Endodermal cell (in vitro differentiated cells): ENCODE results near the gene FGF5. TPM values are rescaled to one million over a fixed set of nuclear protein-coding genes. Genes with fewer than 3 reads are reported as not detected.

Source experiments
- DNase-seq: peaks from one replicate; pipeline ENCODE4 v3.0.0-alpha.2; 2017
- H3K27ac ChIP-seq: 2 replicates; pipeline ENCODE4 v1.5.1; 2013; ENCODE audit warnings: mild to moderate bottlenecking, low read depth, low read length, moderate library complexity
- H3K27me3 ChIP-seq: 2 replicates; pipeline ENCODE4 v1.6.1; 2013; ENCODE audit warnings: mild to moderate bottlenecking, low read length, moderate library complexity; ENCODE audit not compliant: insufficient read depth, control insufficient read depth, poor library complexity, severe bottlenecking
- H3K36me3 ChIP-seq: 2 replicates; pipeline ENCODE4 v1.7.0; 2013; ENCODE audit warnings: mild to moderate bottlenecking, low read length, moderate library complexity; ENCODE audit not compliant: control insufficient read depth, insufficient read depth
- H3K4me1 ChIP-seq: one replicate; pipeline ENCODE4 v1.7.0; 2013; ENCODE audit warnings: low read length; ENCODE audit not compliant: control insufficient read depth, insufficient read depth
- H3K4me3 ChIP-seq: 2 replicates; pipeline ENCODE4 v1.5.1; 2013; ENCODE audit warnings: mild to moderate bottlenecking, low read length, moderate library complexity
- H3K9ac ChIP-seq: 2 replicates; pipeline ENCODE4 v1.6.1; 2013; ENCODE audit warnings: mild to moderate bottlenecking, low read length, moderate library complexity; ENCODE audit not compliant: poor library complexity, severe bottlenecking; ENCODE audit errors: extremely low read depth
- H3K9me3 ChIP-seq: 2 replicates; pipeline ENCODE4 v1.6.1; 2013; ENCODE audit warnings: mild to moderate bottlenecking, low read length, moderate library complexity; ENCODE audit not compliant: control insufficient read depth
- H3K27ac Mint-ChIP-seq: 2 replicates; pipeline ENCODE4 v1.8.0; 2020; ENCODE audit warnings: mixed read lengths
- H3K27me3 Mint-ChIP-seq: 2 replicates; pipeline ENCODE4 v1.8.0; 2021; ENCODE audit warnings: mild to moderate bottlenecking, mixed read lengths; ENCODE audit not compliant: insufficient read depth
- H3K36me3 Mint-ChIP-seq: 2 replicates; pipeline ENCODE4 v1.8.0; 2020; ENCODE audit warnings: low read depth, mixed read lengths
- H3K4me1 Mint-ChIP-seq: 2 replicates; pipeline ENCODE4 v1.8.0; 2020; ENCODE audit warnings: mixed read lengths
- H3K4me3 Mint-ChIP-seq: 2 replicates; pipeline ENCODE4 v1.8.0; 2020; ENCODE audit warnings: mild to moderate bottlenecking, moderate library complexity, mixed read lengths
- H3K9me3 Mint-ChIP-seq: 2 replicates; pipeline ENCODE4 v1.8.0; 2020; ENCODE audit warnings: mild to moderate bottlenecking, mixed read lengths
- WGBS, 2 experiments: methylation state at CpG; one replicate each; pipeline versions ENCODE4 v1.1.5 to v1.1.7; 2013; ENCODE audit warnings: missing lambda C conversion rate in 2 of 2, mixed read lengths in 1 of 2; ENCODE audit not compliant: insufficient coverage in 1 of 2, insufficient read length in 1 of 2; 5-methylcytosine and 5-hydroxymethylcytosine counted together
- total RNA-seq, 2 donors: library from RNA; stranded (reverse); fragmentation: NEBNext Ultra II Directional in 1 of 2; extraction: Animal tissue kit (Norgen Biotek cat#: 25700) in 1 of 2; gene quantifications; 2 replicates in 1 of 2; 3 replicates in 1 of 2; pipeline ENCODE4 v1.2.1, GENCODE V29; 2021
- TF ChIP-seq, protein P1 (sequence below): fragments of 200-600 bp; sonication (generic); conservative IDR thresholded peaks from 2 replicates; pipeline ENCODE4 v1.5.0; 2021; ENCODE audit warnings: antibody characterized with exemption, mild to moderate bottlenecking

Gene FGF5
- total RNA-seq, 2 donors from 2014 or later, result 0.49 to 1.6 TPM

GRCh38 chr4:80231180-80231579, 35.3 kb upstream of the FGF5 start:
- no peak overlapping the region for H3K9ac ChIP-seq
- TF ChIP-seq, protein P1, sequence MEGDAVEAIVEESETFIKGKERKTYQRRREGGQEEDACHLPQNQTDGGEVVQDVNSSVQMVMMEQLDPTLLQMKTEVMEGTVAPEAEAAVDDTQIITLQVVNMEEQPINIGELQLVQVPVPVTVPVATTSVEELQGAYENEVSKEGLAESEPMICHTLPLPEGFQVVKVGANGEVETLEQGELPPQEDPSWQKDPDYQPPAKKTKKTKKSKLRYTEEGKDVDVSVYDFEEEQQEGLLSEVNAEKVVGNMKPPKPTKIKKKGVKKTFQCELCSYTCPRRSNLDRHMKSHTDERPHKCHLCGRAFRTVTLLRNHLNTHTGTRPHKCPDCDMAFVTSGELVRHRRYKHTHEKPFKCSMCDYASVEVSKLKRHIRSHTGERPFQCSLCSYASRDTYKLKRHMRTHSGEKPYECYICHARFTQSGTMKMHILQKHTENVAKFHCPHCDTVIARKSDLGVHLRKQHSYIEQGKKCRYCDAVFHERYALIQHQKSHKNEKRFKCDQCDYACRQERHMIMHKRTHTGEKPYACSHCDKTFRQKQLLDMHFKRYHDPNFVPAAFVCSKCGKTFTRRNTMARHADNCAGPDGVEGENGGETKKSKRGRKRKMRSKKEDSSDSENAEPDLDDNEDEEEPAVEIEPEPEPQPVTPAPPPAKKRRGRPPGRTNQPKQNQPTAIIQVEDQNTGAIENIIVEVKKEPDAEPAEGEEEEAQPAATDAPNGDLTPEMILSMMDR, result no peak
- Mint-ChIP-seq H3K36me3 (no peaks in the 10 kb centered on the region), H3K9me3 (no peaks in the 10 kb centered on the region), H3K4me1 (no peaks in the 10 kb centered on the region), H3K27me3 (peaks cover 21% of the 10 kb centered on the region), H3K27ac (no peak overlapping the region), H3K4me3 (no peak overlapping the region)
- no peaks in the 10 kb centered on the region for H3K4me1 ChIP-seq
- no peaks in the 10 kb centered on the region for H3K36me3 ChIP-seq
- DNase-seq, result no peak
- WGBS, 2 experiments, result 92% methylated on average over 3 to 5 of the region's 5 CpGs
- H3K27me3 ChIP-seq, result peaks cover 43% of the 10 kb centered on the region
- no peak overlapping the region for H3K4me3 ChIP-seq
- H3K9me3 ChIP-seq, result no peaks in the 10 kb centered on the region
- no peak overlapping the region for H3K27ac ChIP-seq

GRCh38 chr4:80232707-80233370, 33.6 kb upstream of the FGF5 start:
- Histone ChIP-seq H3K4me1 (no peaks in the 10 kb centered on the region), H3K4me3 (no peak overlapping the region), H3K9ac (no peak overlapping the region), H3K27me3 (peaks cover 34% of the 10 kb centered on the region), H3K27ac (no peak overlapping the region), H3K9me3 (no peaks in the 10 kb centered on the region), H3K36me3 (no peaks in the 10 kb centered on the region)
- WGBS, 2 experiments, result 100% methylated on average over 1 to 2 of the region's 2 CpGs
- Mint-ChIP-seq H3K4me1 (no peaks in the 10 kb centered on the region), H3K27ac (no peak overlapping the region), H3K9me3 (no peaks in the 10 kb centered on the region), H3K4me3 (no peak overlapping the region), H3K36me3 (no peaks in the 10 kb centered on the region), H3K27me3 (peaks cover 23% of the 10 kb centered on the region)
- TF ChIP-seq, protein P1, result no peak
- DNase-seq, result no peak

DNA sequence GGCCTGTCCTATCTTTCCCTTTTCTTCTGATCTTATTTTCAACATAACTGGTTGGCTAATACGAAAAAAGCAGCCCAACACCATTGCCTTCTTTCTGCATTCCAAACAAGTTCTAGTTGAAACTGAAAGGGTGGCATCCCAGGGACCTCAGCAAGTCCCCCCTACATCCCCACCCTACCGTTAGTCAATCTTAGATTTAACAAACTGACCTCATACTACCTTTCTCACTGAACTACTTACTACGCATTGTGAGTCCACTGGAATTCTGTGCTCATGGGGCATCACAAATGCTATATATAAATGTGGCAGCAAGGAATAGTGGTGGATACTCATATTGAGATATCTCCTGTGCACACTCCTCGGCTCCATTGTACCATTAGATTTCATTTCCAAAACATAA, 33.1 kb upstream of the FGF5 start:
- H3K27me3 Mint-ChIP-seq, result peaks cover 19% of the 10 kb centered on the region
- H3K27me3 ChIP-seq, result peaks cover 28% of the 10 kb centered on the region

More for the DNA sequence above, 33.1 kb upstream of the FGF5 start:
- Mint-ChIP-seq H3K27ac (no peak overlapping the region), H3K9me3 (no peaks in the 10 kb centered on the region), H3K36me3 (no peaks in the 10 kb centered on the region), H3K4me3 (no peak overlapping the region), H3K4me1 (no peaks in the 10 kb centered on the region)
- Histone ChIP-seq H3K4me1 (no peaks in the 10 kb centered on the region), H3K36me3 (no peaks in the 10 kb centered on the region), H3K27ac (no peak overlapping the region), H3K9ac (no peak overlapping the region), H3K9me3 (no peaks in the 10 kb centered on the region), H3K4me3 (no peak overlapping the region)
- 86% methylated on average over 3 of the region's 4 CpGs; no CpG with 5 or more reads in 1 of the 2 experiments for WGBS, 2 experiments
- DNase-seq, result no peak
- TF ChIP-seq, protein P1, result no peak
